NCI-H526 (cell line): ENCODE measurements around the gene CBR4.
"Not testable (repeated sequence)": the region's sequence is repeated elsewhere in the genome, so short reads cannot be mapped to it uniquely, and the experiment has no call there.

ENCODE experiments used
- DNase-seq, 2 experiments: peaks; one replicate each; lab custom pipeline; 2025; lab: John Stamatoyannopoulos, UW

CBR4 gene

DNA sequence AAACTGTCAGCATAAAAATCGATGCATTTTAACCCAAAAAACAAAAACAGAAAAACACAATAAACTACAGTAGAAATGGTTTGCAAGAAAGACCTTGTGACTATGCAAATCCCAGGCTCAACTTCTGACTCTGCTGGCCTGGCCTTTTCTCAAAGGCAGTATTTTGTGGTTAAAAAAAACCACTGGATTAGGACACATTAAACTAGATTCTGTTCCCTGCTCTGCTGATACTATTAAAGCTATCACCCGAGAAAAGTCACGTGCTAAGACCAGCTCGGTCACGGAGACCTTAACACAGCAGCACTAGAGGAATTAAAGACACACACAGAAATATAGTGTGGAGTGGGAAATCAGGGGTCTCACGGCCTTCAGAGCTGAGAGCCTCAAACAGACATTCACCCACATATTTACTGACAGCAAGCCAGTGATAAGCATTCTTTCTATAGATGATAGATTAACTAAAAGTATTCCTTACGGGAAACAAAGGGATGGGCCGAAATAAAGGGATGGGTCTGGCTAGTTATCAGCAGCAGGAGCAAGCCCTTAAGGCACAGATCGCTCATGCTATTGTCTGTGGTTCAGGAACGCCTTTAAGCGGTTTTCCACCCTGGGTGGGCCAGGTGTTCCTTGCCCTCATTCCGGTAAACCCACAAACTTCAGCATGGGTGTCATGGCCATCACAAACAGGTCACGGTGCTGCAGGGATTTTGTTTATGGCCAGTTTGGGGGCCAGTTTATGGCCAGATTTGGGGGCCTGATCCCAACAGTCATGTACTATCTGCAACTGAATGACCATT is 16.1 kb downstream of the CBR4 start:
- DNase-seq = no peak

DNA sequence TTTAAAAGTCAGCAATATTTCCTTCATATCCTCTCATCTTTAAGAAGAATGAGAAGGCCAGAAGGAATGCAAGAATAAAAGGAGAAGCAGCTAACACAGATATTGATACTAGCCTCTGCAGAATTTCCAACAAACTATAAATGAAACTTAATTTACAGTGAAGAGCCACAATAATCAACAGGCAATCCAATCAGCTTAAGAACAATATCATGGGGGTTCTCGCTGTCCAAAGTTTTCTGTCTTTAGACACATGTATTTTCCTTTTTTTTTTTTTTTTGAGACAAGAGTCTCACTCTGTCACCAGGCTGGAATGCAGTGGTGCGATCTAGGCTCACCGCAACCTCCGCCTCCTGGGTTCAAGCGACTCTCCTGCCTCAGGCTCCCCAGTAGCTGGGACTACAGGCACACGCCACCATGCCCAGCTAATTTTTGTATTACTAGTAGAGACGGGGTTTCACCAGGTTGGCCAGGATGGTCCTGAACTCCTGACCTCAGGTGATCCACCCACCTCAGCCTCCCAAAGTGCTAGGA is 17.0 kb downstream of the CBR4 start:
- DNase-seq = not testable (repeated sequence)

DNA sequence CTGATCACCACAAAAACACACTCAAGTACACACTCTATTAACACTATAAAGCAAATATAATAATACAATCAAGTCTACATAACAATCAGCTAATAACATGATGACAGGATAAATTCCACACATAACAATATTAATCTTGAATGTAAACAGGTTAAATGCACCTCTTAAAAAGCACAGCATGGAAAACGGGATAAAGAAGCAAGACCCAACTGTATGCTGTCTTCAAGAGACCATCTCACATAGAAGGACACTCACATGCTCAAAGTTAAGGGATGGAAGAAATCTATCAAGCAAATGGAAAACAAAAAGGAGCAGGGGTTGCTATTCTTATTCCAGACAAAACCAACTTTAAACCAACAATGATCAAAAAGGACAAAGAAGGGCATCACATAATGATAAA is 28.1 kb downstream of the CBR4 start:
- no peak for DNase-seq

DNA sequence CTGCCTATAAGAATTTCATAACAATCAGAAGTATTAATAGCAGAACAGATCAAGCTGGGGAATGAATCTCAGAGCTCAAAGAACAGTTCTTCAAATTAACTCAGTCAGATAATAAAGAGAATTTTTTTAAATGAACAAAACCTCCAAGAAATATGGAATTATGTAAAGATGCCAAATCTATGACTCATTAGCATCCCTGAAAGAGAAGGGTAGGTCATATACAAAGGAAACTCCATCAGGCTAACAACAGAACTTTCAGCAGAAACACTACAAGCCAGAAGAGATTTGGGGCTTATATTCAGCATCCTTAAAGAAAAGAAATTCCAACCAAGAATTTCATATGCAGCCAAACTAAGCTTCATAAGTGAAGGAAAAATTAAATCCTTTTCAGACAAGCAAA is 28.6 kb downstream of the CBR4 start:
- no peak for DNase-seq

DNA sequence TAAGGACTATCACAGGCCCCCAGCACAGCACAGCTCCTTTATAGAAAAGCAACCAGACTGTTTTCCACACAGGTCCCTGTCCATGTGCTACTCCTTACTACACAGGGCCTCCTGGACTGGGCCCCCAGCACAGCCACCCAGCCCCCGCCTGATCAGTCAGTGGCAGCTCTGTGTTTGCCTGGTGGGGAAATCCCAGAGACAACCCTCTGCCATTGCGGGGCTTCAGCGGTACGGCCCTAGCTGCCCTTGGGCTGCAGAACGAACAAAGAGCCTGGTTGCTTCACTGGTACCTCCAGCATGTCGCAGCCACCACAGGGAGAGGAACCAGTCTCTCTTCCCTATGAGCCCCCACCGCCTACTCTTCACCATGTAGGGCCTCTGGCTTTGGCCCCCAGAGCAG is 30.7 kb downstream of the CBR4 start:
- DNase-seq = no peak

DNA sequence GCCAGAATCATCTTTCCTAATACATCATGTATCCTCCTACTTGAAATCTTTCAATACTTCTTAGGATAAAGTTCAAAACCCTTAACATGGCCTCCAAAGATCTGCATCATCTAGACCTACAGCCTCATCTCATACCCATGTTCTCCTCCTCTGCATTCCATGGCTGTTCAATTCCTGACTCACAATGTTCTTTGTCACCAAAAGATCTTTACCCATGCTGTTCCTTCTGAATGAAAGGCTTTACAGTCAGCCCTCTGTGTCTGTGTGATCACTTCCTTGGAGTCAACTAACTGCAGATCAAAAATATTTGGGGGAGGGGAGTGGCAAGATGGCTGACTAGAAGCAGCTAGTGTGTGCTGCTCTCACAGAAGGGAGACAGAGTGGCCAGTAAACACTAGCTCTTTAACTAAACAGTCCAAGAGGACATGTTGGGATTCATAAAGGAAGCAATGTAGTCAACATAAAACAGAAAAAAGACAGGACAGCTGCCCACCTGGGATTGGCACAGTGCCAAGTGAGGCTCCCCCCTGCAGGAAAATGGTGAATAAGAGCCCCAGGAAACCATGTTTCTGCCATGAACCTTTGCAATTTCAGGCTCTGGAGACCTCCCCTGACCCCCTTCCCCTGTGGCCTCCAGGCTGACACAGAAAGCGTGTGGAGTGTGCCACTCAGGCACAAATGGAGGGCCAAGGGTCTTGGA is 31.9 kb downstream of the CBR4 start:
- DNase-seq = no peak

DNA sequence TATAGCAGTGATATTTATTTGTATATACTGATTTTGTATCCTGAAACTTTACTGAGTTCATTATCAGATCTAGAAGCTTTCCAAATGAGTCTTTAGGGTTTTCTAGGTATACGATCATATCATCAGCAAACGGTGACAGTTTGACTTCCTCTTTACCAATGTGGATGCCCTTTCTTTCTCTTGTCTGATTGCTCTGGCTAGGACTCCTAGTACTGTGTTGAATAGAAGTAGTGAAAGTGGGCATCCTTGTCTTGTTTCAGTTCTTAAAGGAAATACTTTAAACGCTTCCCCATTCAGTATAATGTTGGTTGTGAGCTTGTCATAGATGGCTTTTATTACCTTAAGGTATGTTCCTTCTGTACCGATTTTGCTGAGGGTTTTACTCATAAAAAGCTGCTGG is 37.5 kb downstream of the CBR4 start:
- DNase-seq = no peak

DNA sequence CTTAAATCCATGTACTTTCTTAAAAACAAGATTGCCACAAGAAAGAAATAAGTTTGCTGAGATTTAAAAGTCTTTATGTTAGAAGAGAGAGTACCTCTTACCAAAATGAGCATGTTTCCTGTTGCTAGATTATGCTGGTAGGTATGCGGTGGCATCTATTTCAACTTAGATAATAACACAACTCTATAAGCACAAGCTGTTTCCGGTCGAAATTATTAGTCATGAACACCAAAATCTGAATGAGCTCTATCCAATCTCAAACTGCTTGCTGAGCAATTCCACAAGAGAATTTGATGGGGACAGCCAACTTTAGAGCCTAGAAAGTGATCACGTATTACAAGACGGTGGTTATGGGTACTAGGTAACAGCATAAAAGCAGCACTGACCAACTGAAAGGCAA is 49.3 kb downstream of the CBR4 start:
- no peak for DNase-seq

DNA sequence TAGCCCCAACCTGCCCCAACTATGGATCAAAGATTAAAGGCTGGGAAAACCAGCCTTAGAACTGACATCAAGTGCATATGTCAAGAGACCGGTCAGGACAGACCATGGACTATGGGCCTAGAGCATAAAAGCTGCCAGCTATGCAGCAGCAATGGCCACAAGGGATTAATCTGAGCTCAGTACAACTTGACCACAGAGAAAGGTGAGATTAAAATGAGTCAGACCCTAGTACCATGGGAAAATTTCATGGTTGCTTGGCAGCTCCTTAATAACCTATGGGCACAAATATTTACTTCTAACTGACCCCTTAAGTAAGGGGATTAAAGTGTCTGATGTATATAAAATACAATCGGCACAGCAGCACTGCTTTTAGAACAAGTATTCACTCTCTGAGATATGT is 54.4 kb downstream of the CBR4 start:
- no peak for DNase-seq

DNA sequence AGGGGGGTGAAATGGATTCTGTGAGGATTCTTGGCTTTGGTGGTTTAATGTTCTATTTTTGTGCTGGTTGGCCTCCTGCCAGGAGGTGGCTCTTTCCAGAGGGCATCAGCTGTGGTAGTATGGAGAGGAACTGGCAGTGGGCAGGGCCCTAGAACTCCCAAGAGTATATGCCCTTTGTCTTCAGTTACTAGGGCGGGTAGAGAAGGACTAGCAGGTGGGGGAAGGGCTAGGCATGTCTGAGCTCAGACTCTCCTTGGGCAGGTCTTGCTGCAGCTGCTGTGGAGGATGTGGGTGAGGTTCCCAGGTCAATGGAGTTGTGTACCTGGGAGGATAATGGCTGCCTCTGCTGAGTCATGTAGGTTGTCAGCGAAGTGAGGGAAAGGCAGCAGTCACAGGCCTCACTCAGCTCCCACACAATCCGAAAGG is 57.2 kb downstream of the CBR4 start:
- not testable (repeated sequence) for DNase-seq

DNA sequence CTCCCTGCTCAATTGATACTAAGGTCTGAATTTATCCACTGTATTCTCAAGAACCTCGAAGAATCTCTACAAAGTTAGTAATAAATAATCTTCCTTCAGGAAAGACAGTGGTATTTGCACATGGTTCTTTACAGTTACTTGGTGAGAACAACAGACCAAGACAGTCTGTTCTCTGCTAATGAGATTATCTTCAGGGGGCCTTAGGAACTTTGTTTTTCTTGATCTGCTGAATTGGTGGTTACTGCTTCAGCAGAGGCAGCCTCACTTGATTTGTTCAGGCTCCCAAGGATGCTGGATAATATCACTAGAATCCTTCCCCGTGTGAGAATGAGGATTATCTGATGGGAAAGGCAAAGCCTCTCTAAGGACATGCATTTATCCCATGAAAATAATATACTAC is 64.8 kb downstream of the CBR4 start:
- no peak for DNase-seq

DNA sequence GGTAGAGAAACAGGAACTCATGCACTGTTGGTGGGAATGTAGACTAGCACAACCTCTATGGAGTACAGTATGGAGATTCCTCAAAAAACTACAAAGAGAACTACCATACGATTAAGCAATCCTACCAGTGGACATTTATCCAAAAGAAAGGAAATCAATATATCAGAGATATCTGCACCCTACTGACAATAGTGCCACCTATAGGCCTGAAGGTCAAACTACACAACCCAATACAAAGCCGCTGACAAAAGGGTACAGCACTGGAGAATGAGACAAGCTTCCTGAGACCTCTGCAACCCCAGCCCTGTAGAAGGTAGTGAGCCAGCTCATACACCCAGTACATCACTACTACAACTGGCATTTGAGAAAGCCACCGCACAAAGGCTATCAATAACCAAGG is 67.1 kb downstream of the CBR4 start:
- peak in 1 of 2 experiments; percentile 13 for DNase-seq
